GM18873 (cell line): ENCODE results near the gene SLC22A1.
"Not testable (repeated sequence)": the region's sequence is repeated elsewhere in the genome, so short reads cannot be mapped to it uniquely, and the experiment has no call there.

ENCODE experiments used
- ATAC-seq: cut with Tn5 transposase; IDR thresholded peaks from one replicate; pipeline ENCODE4 v1.9.1; 2021; ENCODE audit warnings: mild to moderate bottlenecking, moderate library complexity, moderate number of reproducible peaks; ENCODE audit not compliant: unreplicated experiment, low FRiP score

SLC22A1 gene

GRCh38 chr6:160092602-160093001 is 29.0 kb upstream of the SLC22A1 start:
- ATAC-seq = no peak

- ATAC-seq = no peak
These were observed 28.6 kb upstream of the SLC22A1 start for GRCh38 chr6:160093061-160093460.

- ATAC-seq = no peak
These were observed 27.7 kb upstream of the SLC22A1 start for GRCh38 chr6:160093946-160094345.

- no peak for ATAC-seq
These were observed 26.3 kb upstream of the SLC22A1 start for GRCh38 chr6:160095146-160095845.

- ATAC-seq = no peak
These were observed 20.1 kb upstream of the SLC22A1 start for GRCh38 chr6:160101277-160102205.

GRCh38 chr6:160102399-160102798 is 19.2 kb upstream of the SLC22A1 start:
- no peak for ATAC-seq

- no peak for ATAC-seq
These were observed 18.4 kb upstream of the SLC22A1 start for GRCh38 chr6:160102956-160103824.

GRCh38 chr6:160103825-160104100 is 17.9 kb upstream of the SLC22A1 start:
- no peak for ATAC-seq

GRCh38 chr6:160104821-160105517 is 16.6 kb upstream of the SLC22A1 start:
- no peak for ATAC-seq

GRCh38 chr6:160106010-160106409 is 15.6 kb upstream of the SLC22A1 start:
- ATAC-seq = no peak

- no peak for ATAC-seq
These were observed 14.9 kb upstream of the SLC22A1 start for GRCh38 chr6:160106701-160107100.

- no peak for ATAC-seq
These were observed 13.5 kb upstream of the SLC22A1 start for GRCh38 chr6:160108077-160108476.

GRCh38 chr6:160110586-160111123 is 11.0 kb upstream of the SLC22A1 start:
- no peak for ATAC-seq

GRCh38 chr6:160111806-160112205 is 9.8 kb upstream of the SLC22A1 start:
- ATAC-seq = no peak

GRCh38 chr6:160112628-160113299 is 8.9 kb upstream of the SLC22A1 start:
- ATAC-seq = no peak

GRCh38 chr6:160114536-160114935 is 7.1 kb upstream of the SLC22A1 start:
- ATAC-seq = not testable (repeated sequence)

- ATAC-seq = no peak
These were observed 6.2 kb upstream of the SLC22A1 start for GRCh38 chr6:160115421-160115820.

GRCh38 chr6:160116411-160116810 is 5.2 kb upstream of the SLC22A1 start:
- ATAC-seq = no peak

- ATAC-seq = no peak
These were observed 4.5 kb upstream of the SLC22A1 start for GRCh38 chr6:160117137-160117536.
